CD4-positive, alpha-beta memory T cell (primary cell): ENCODE results near the gene SELE. TPM values are rescaled to one million over a fixed set of nuclear protein-coding genes. Genes with fewer than 3 reads are reported as not detected.

ENCODE experiments used
- CTCF ChIA-PET: fragments of 350-600 bp; sonication (Branson Sonifier 250); formaldehyde crosslinking; loops from one replicate; lab custom pipeline; 2021; ENCODE audit warnings: inconsistent platforms; ENCODE audit not compliant: partially characterized antibody; lab: Charles Lee
- POLR2A ChIA-PET: fragments of 350-600 bp; sonication (Branson Sonifier 250); formaldehyde crosslinking; loops from one replicate; lab custom pipeline; 2021; ENCODE audit not compliant: partially characterized antibody; lab: Charles Lee
- DNase-seq, 5 donors: peaks; one replicate each; pipeline versions ENCODE4 v3.0.0 to v3.0.0-alpha.2; 2020 to 2022; ENCODE audit warnings: mixed read lengths in 1 of 5
- H3K27ac ChIP-seq: one replicate; pipeline ENCODE4 v1.7.0; 2013; ENCODE audit warnings: low read depth, low read length
- H3K27me3 ChIP-seq: 2 replicates; pipeline ENCODE4 v1.7.0; 2013; ENCODE audit warnings: mild to moderate bottlenecking, low read length, moderate library complexity; ENCODE audit not compliant: insufficient read depth
- H3K36me3 ChIP-seq: 2 replicates; pipeline ENCODE4 v1.7.0; 2013; ENCODE audit warnings: mild to moderate bottlenecking, low read length, moderate library complexity; ENCODE audit not compliant: insufficient read depth
- H3K4me1 ChIP-seq: 2 replicates; pipeline ENCODE4 v1.7.0; 2013; ENCODE audit warnings: mild to moderate bottlenecking, low read length, moderate library complexity; ENCODE audit not compliant: insufficient read depth
- H3K4me3 ChIP-seq, 2 donors: one replicate each; pipeline ENCODE4 v1.7.0; 2013; ENCODE audit warnings: low read length in 2 of 2, mild to moderate bottlenecking in 1 of 2
- H3K9me3 ChIP-seq, 2 donors: one replicate each; pipeline ENCODE4 v1.7.0; 2013; ENCODE audit warnings: low read length in 2 of 2, control low read depth in 1 of 2; ENCODE audit not compliant: control insufficient read depth in 1 of 2
- H3K27ac Mint-ChIP-seq, 7 donors: one replicate each; pipeline ENCODE4 v1.8.0; 2020 to 2021; ENCODE audit warnings: mixed read lengths in 7 of 7, mild to moderate bottlenecking in 6 of 7, inconsistent platforms in 3 of 7, moderate library complexity in 3 of 7
- H3K27me3 Mint-ChIP-seq, 2 donors: one replicate each; pipeline ENCODE4 v1.8.0; 2020 to 2021; ENCODE audit warnings: mixed read lengths in 2 of 2
- H3K36me3 Mint-ChIP-seq, 2 donors: one replicate each; pipeline ENCODE4 v1.8.0; 2020 to 2021; ENCODE audit warnings: mixed read lengths in 2 of 2, inconsistent platforms in 1 of 2, mild to moderate bottlenecking in 1 of 2
- H3K4me1 Mint-ChIP-seq, 4 donors: one replicate each; pipeline ENCODE4 v1.8.0; 2020 to 2021; ENCODE audit warnings: mixed read lengths in 4 of 4, mild to moderate bottlenecking in 1 of 4
- H3K4me3 Mint-ChIP-seq, 8 donors: one replicate each; pipeline ENCODE4 v1.8.0; 2020 to 2021; ENCODE audit warnings: mixed read lengths in 8 of 8, mild to moderate bottlenecking in 7 of 8, moderate library complexity in 6 of 8, inconsistent platforms in 3 of 8
- H3K9me3 Mint-ChIP-seq, 8 donors: one replicate each; pipeline ENCODE4 v1.8.0; 2020 to 2021; ENCODE audit warnings: mixed read lengths in 8 of 8, mild to moderate bottlenecking in 5 of 8, inconsistent platforms in 3 of 8, moderate library complexity in 1 of 8
- intact Hi-C: fragments of 100-400 bp; cut with micrococcal nuclease; formaldehyde crosslinking; loops from one replicate; pipeline ENCODE4 v1.15.1; 2023
- polyA plus RNA-seq, 2 donors: library from polyadenylated mRNA; unstranded; fragments of 300-500 nt; fragmentation: Illumina TruSeq; gene quantifications; one replicate each; pipeline ENCODE4 v1.2.3, GENCODE V29; 2021
- total RNA-seq, 2 experiments: library from RNA; stranded (reverse); gene quantifications; one replicate each; pipeline ENCODE4 v1.2.3, GENCODE V29; 2021

Gene SELE
- total and polyA plus RNA-seq, 4 experiments from 2014 or later, result not detected

GRCh38 chr1:169764919-169765318 lies 31.0 kb upstream of the SELE start:
- intact Hi-C loops, result no loop called here
- Mint-ChIP-seq H3K27ac (no peak overlapping the region), H3K4me1 (peaks cover 0 to 1% (median 0%) of the 10 kb centered on the region in 4 donors), H3K36me3 (no peaks in the 10 kb centered on the region), H3K4me3 (no peak overlapping the region), H3K27me3 (peaks cover 4 to 6% of the 10 kb centered on the region in 2 donors), H3K9me3 (no peaks in the 10 kb centered on the region)
- Histone ChIP-seq H3K4me3 (no peak overlapping the region), H3K27ac (no peak overlapping the region), H3K27me3 (no peaks in the 10 kb centered on the region), H3K36me3 (no peaks in the 10 kb centered on the region), H3K9me3 (no peaks in the 10 kb centered on the region), H3K4me1 (no peaks in the 10 kb centered on the region)
- ChIA-PET CTCF (no interaction called here), POLR2A (no interaction called here)
- no peak for DNase-seq

DNA sequence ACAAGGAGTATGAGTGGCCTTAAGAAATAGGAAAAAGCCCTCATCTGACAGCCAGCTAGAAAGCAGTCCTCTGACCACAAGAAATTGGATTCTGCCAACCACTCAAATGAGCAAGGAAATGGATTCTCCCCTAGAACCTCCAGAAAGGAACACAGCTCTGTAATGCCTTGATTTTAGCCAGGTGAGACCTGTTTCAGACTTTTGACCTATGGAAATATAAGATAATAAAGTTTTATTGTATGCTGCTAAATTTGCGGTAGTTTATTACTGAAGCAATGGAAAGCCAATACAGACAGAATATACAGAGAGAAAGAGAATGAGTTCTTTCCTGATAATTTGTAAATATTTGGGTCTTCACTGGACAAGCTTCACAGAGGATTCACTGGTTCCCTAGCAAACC lies 28.8 kb upstream of the SELE start:
- POLR2A ChIA-PET, result no interaction called here
- Histone ChIP-seq H3K4me1 (no peaks in the 10 kb centered on the region), H3K4me3 (no peak overlapping the region), H3K36me3 (no peaks in the 10 kb centered on the region), H3K27me3 (no peaks in the 10 kb centered on the region), H3K27ac (no peak overlapping the region), H3K9me3 (no peaks in the 10 kb centered on the region)
- peaks cover 4 to 6% of the 10 kb centered on the region in 2 donors for H3K27me3 Mint-ChIP-seq
- intact Hi-C loops, result no loop called here
- no peak overlapping the region for H3K27ac Mint-ChIP-seq
- no peak for DNase-seq
- H3K4me1 Mint-ChIP-seq, result peaks cover 0 to 1% (median 0%) of the 10 kb centered on the region in 4 donors
- CTCF ChIA-PET, result no interaction called here
- peaks cover 0 to 6% (median 0%) of the 10 kb centered on the region in 8 donors for H3K9me3 Mint-ChIP-seq
- H3K4me3 Mint-ChIP-seq, result no peak overlapping the region
- no peaks in the 10 kb centered on the region for H3K36me3 Mint-ChIP-seq

DNA sequence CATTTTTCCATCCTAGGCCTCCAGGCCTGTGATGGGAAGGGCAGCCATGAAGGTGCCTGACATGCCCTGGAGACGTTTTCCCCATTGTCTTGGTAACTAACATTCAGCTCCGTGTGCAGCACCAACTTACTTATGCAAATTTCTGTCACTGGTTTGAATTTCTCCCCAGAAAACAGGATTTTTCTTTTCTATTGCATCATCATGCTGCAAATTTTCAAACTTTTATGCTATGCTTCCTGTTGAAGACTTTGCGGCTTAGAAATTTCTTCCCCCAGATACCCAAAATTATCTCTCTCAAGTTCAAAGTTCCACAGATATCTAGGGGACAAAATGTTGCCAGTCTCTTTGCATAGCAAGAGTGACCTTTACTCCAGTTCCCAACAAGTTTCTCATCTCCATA lies 25.2 kb upstream of the SELE start:
- ChIA-PET CTCF (no interaction called here), POLR2A (no interaction called here)
- no peaks in the 10 kb centered on the region for H3K36me3 Mint-ChIP-seq

DNA sequence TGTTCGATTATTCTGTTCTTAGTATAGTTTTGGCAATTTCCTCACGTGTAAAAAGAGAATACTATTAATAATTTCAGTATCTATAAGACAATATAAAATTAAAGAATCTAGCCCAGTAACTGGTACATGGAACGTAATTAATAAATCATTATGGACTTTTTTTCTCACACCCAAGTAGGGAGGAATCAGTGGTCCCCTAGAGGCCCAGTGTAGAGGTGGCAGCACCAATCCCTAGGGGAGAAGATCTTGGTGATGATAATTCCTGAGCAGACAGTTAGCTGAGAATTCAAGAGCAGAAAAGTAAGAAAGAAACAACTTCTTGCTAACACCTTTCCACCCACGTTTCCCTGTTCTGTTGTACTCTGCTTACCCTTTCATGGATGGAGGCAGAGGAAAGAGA lies 19.7 kb upstream of the SELE start:
- Histone ChIP-seq H3K36me3 (no peaks in the 10 kb centered on the region), H3K4me1 (no peaks in the 10 kb centered on the region), H3K27ac (no peak overlapping the region), H3K9me3 (no peaks in the 10 kb centered on the region), H3K4me3 (no peak overlapping the region), H3K27me3 (no peaks in the 10 kb centered on the region)
- ChIA-PET CTCF (no interaction called here), POLR2A (no interaction called here)
- H3K36me3 Mint-ChIP-seq, result no peaks in the 10 kb centered on the region
- no peaks in the 10 kb centered on the region for H3K4me1 Mint-ChIP-seq
- H3K9me3 Mint-ChIP-seq, result no peaks in the 10 kb centered on the region
- H3K4me3 Mint-ChIP-seq, result no peak overlapping the region
- no peak for DNase-seq
- H3K27me3 Mint-ChIP-seq, result peaks cover 5% of the 10 kb centered on the region in 2 donors
- intact Hi-C loops, result no loop called here
- no peak overlapping the region for H3K27ac Mint-ChIP-seq

More for the DNA sequence above, 25.2 kb upstream of the SELE start:
- no peaks in the 10 kb centered on the region for H3K9me3 ChIP-seq
- no peaks in the 10 kb centered on the region for H3K4me1 ChIP-seq
- Mint-ChIP-seq H3K4me3 (no peak overlapping the region), H3K27me3 (peaks cover 2 to 7% of the 10 kb centered on the region in 2 donors), H3K4me1 (no peaks in the 10 kb centered on the region), H3K9me3 (peaks cover 0 to 6% (median 0%) of the 10 kb centered on the region in 8 donors), H3K27ac (no peak overlapping the region)
- no peaks in the 10 kb centered on the region for H3K36me3 ChIP-seq
- DNase-seq, result no peak
- no peaks in the 10 kb centered on the region for H3K27me3 ChIP-seq
- H3K27ac ChIP-seq, result no peak overlapping the region
- H3K4me3 ChIP-seq, result no peak overlapping the region
- intact Hi-C loops, result no loop called here

GRCh38 chr1:169750041-169750440 lies 16.2 kb upstream of the SELE start:
- ChIA-PET POLR2A (no interaction called here), CTCF (no interaction called here)
- H3K27ac ChIP-seq, result no peak overlapping the region
- Mint-ChIP-seq H3K4me1 (no peaks in the 10 kb centered on the region), H3K4me3 (no peak overlapping the region), H3K36me3 (no peaks in the 10 kb centered on the region), H3K27me3 (peaks cover 3 to 5% of the 10 kb centered on the region in 2 donors), H3K27ac (no peak overlapping the region), H3K9me3 (no peaks in the 10 kb centered on the region)
- no peak for DNase-seq
- H3K36me3 ChIP-seq, result no peaks in the 10 kb centered on the region
- no peaks in the 10 kb centered on the region for H3K4me1 ChIP-seq
- H3K9me3 ChIP-seq, result no peaks in the 10 kb centered on the region
- no peaks in the 10 kb centered on the region for H3K27me3 ChIP-seq
- intact Hi-C loops, result no loop called here
- no peak overlapping the region for H3K4me3 ChIP-seq

DNA sequence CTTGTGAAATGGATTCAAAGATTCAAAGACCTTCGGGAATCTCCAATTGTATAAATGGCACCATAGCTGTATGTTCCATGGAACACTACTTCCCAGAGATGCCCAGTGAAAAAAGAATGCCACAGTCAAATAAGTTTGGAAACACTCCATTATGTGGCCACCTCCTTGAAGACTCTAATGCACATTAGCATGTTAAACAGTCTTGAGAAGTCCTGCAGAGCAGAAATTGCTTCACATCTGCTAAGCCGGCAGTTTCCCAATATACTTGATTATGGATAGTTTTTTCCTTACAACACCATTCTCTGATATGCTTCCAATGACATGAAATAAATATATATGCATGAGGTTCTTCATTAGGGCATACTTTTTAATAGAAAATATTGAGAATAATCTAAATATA lies 12.7 kb upstream of the SELE start:
- Mint-ChIP-seq H3K4me1 (no peaks in the 10 kb centered on the region), H3K9me3 (peaks cover 0 to 5% (median 0%) of the 10 kb centered on the region in 8 donors), H3K4me3 (no peak overlapping the region), H3K36me3 (no peaks in the 10 kb centered on the region), H3K27me3 (peaks cover 4 to 6% of the 10 kb centered on the region in 2 donors), H3K27ac (peak overlapping the region in 1 of 7 donors; percentile 3)
- intact Hi-C loops, result no loop called here
- no peaks in the 10 kb centered on the region for H3K4me1 ChIP-seq
- DNase-seq, result no peak
- H3K27ac ChIP-seq, result no peak overlapping the region
- no peaks in the 10 kb centered on the region for H3K27me3 ChIP-seq
- H3K9me3 ChIP-seq, result no peaks in the 10 kb centered on the region
- POLR2A ChIA-PET, result no interaction called here
- H3K36me3 ChIP-seq, result no peaks in the 10 kb centered on the region
- CTCF ChIA-PET, result no interaction called here
- no peak overlapping the region for H3K4me3 ChIP-seq

DNA sequence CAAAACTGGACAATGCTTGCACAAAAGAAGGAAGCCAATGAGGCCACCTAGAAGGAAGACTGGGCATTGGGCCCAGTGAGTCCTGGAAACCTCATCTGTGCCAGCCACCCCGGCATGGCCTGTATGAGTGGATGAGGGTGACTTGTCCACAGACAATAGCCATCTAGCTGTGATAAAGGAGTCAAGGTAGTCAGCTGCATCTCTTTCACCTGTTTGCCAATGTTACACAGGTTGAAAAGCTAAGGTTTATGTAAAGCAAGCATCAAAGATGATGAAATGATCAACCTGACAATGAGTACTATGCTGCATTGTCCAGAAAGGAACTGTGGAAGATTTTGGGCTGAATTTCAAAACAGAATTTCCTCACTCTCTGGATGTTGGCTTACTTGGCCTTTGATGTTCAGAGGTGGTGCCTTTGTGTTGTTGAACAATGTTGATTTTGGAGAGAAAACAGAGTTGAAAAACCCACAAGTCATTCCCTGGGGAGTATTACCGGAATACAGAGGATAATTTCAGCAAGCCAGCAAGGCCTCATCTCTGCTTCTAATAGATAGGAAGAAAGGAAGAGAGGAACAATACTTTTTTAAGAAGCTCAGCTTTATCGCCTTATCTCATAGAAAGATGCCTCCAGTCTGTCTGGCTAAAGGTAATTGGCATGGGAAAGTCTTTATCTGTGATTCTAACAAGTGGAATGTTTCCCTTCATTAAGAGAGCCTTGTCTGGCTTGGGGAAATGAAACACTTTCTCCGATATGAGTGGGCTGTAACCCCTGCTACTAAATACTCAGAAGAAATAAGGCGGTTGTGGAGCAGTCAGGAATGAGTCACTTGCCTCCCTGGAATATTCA lies 11.4 kb upstream of the SELE start:
- ChIA-PET POLR2A (no interaction called here), CTCF (no interaction called here)
- H3K36me3 Mint-ChIP-seq, result no peaks in the 10 kb centered on the region
- intact Hi-C loops, result no loop called here
- no peak overlapping the region for H3K27ac Mint-ChIP-seq
- H3K36me3 ChIP-seq, result no peaks in the 10 kb centered on the region
- no peaks in the 10 kb centered on the region for H3K27me3 ChIP-seq
- no peaks in the 10 kb centered on the region for H3K9me3 ChIP-seq
- H3K9me3 Mint-ChIP-seq, result peaks cover 0 to 5% (median 0%) of the 10 kb centered on the region in 8 donors
- no peak overlapping the region for H3K4me3 ChIP-seq
- no peak for DNase-seq
- H3K4me1 ChIP-seq, result no peaks in the 10 kb centered on the region
- no peak overlapping the region for H3K4me3 Mint-ChIP-seq
- H3K27me3 Mint-ChIP-seq, result peaks cover 4 to 6% of the 10 kb centered on the region in 2 donors
- no peak overlapping the region for H3K27ac ChIP-seq
- H3K4me1 Mint-ChIP-seq, result no peaks in the 10 kb centered on the region
